ENCODE data around the gene LRP2BP. TPM values are rescaled to one million over a fixed set of nuclear protein-coding genes. Genes with fewer than 3 reads are reported as not detected.

LRP2BP gene
- total RNA-seq, 1 experiment from 2014 or later = 0.19 TPM

GRCh38 chr4:185359767-185360446, 35.8 kb downstream of the LRP2BP start:
- TF ChIP-seq EZH2 (IDR thresholded peaks at IDR 0.05; ENCODE audit: borderline replicate concordance, low read depth, low read length, poor library complexity, severe bottlenecking) = no peak
- TF ChIP-seq CTCF (conservative IDR thresholded peaks at IDR 0.05; ENCODE audit: low read depth, low read length) = no peak
- H3K4me3 ChIP-seq (ENCODE audit: low read depth, low read length, poor library complexity, severe bottlenecking) = no peak overlapping the region
- BruUV-seq (replicated peaks) = no TSS peak
- no peaks in the 10 kb centered on the region for H3K4me1 ChIP-seq (ENCODE audit: insufficient read depth, low read length, poor library complexity, severe bottlenecking)
- H3K27ac ChIP-seq (ENCODE audit: low read depth, low read length, poor library complexity, severe bottlenecking) = no peak overlapping the region
- ChIA-PET CTCF (no interaction called here), POLR2A (ENCODE audit: low non-redundant PET) (no interaction called here)
- H3K36me3 ChIP-seq (ENCODE audit: insufficient read depth, low read length, poor library complexity, severe bottlenecking) = no peaks in the 10 kb centered on the region
- intact Hi-C loops (cut with micrococcal nuclease; ENCODE audit: unreplicated experiment) = no loop called here
- DNase-seq (ENCODE audit: low spot score) = no peak
- no peaks in the 10 kb centered on the region for H3K9me3 ChIP-seq (ENCODE audit: low read depth, low read length, poor library complexity, severe bottlenecking)
- H3K27me3 ChIP-seq (replicated peaks; ENCODE audit: insufficient read depth, low read depth, low read length, poor library complexity) = no peaks in the 10 kb centered on the region

GRCh38 chr4:185358959-185359358, 36.8 kb downstream of the LRP2BP start:
- no peak for DNase-seq (ENCODE audit: low spot score)
- BruUV-seq (replicated peaks) = no TSS peak
- ChIA-PET POLR2A (ENCODE audit: low non-redundant PET) (no interaction called here), CTCF (no interaction called here)
- H3K4me1 ChIP-seq (ENCODE audit: insufficient read depth, low read length, poor library complexity, severe bottlenecking) = no peaks in the 10 kb centered on the region
- no peak overlapping the region for H3K27ac ChIP-seq (ENCODE audit: low read depth, low read length, poor library complexity, severe bottlenecking)
- no peaks in the 10 kb centered on the region for H3K9me3 ChIP-seq (ENCODE audit: low read depth, low read length, poor library complexity, severe bottlenecking)
- H3K4me3 ChIP-seq (ENCODE audit: low read depth, low read length, poor library complexity, severe bottlenecking) = no peak overlapping the region
- TF ChIP-seq EZH2 (IDR thresholded peaks at IDR 0.05; ENCODE audit: borderline replicate concordance, low read depth, low read length, poor library complexity, severe bottlenecking) (no peak), CTCF (conservative IDR thresholded peaks at IDR 0.05; ENCODE audit: low read depth, low read length) (no peak)
- no peaks in the 10 kb centered on the region for H3K36me3 ChIP-seq (ENCODE audit: insufficient read depth, low read length, poor library complexity, severe bottlenecking)
- intact Hi-C loops (cut with micrococcal nuclease; ENCODE audit: unreplicated experiment) = no loop called here
- no peaks in the 10 kb centered on the region for H3K27me3 ChIP-seq (replicated peaks; ENCODE audit: insufficient read depth, low read depth, low read length, poor library complexity)

GRCh38 chr4:185358514-185358913, 37.2 kb downstream of the LRP2BP start:
- no peak for DNase-seq (ENCODE audit: low spot score)
- no TSS peak for BruUV-seq (replicated peaks)
- POLR2A ChIA-PET (ENCODE audit: low non-redundant PET) = no interaction called here
- Histone ChIP-seq H3K4me1 (ENCODE audit: insufficient read depth, low read length, poor library complexity, severe bottlenecking) (no peaks in the 10 kb centered on the region), H3K4me3 (ENCODE audit: low read depth, low read length, poor library complexity, severe bottlenecking) (no peak overlapping the region), H3K36me3 (ENCODE audit: insufficient read depth, low read length, poor library complexity, severe bottlenecking) (no peaks in the 10 kb centered on the region), H3K27ac (ENCODE audit: low read depth, low read length, poor library complexity, severe bottlenecking) (no peak overlapping the region), H3K9me3 (ENCODE audit: low read depth, low read length, poor library complexity, severe bottlenecking) (no peaks in the 10 kb centered on the region), H3K27me3 (replicated peaks; ENCODE audit: insufficient read depth, low read depth, low read length, poor library complexity) (no peaks in the 10 kb centered on the region)
- no peak for TF ChIP-seq EZH2 (IDR thresholded peaks at IDR 0.05; ENCODE audit: borderline replicate concordance, low read depth, low read length, poor library complexity, severe bottlenecking)
- TF ChIP-seq CTCF (conservative IDR thresholded peaks at IDR 0.05; ENCODE audit: low read depth, low read length) = no peak
- CTCF ChIA-PET = no interaction called here
- intact Hi-C loops (cut with micrococcal nuclease; ENCODE audit: unreplicated experiment) = no loop called here

Measured in A673 (cell line).